Hepatocyte (in vitro differentiated cells): ENCODE results near the gene DCST1.

Experiments used
- EZH2 ChIP-seq: fragments of 200-600 bp; sonication (generic); IDR thresholded peaks from 2 replicates; pipeline ENCODE4 v1.6.1; 2016; ENCODE audit warnings: antibody characterized with exemption, mild to moderate bottlenecking, borderline replicate concordance
- EZH2phosphoT487 ChIP-seq: fragments of 200-600 bp; sonication (generic); IDR thresholded peaks from one replicate; pipeline ENCODE4 v1.6.1; 2018; ENCODE audit warnings: antibody characterized with exemption, mild to moderate bottlenecking, low read depth, moderate library complexity; ENCODE audit not compliant: unreplicated experiment, severe bottlenecking
- TF ChIP-seq, protein P1 (sequence below): fragments of 200-600 bp; sonication (generic); IDR thresholded peaks from 2 replicates; pipeline ENCODE4 v1.5.1; 2016; ENCODE audit warnings: antibody characterized with exemption, mild to moderate bottlenecking; ENCODE audit not compliant: poor library complexity

GRCh38 chr1:155064111-155064831 is 30.6 kb downstream of the DCST1 start:
- TF ChIP-seq, protein P1, sequence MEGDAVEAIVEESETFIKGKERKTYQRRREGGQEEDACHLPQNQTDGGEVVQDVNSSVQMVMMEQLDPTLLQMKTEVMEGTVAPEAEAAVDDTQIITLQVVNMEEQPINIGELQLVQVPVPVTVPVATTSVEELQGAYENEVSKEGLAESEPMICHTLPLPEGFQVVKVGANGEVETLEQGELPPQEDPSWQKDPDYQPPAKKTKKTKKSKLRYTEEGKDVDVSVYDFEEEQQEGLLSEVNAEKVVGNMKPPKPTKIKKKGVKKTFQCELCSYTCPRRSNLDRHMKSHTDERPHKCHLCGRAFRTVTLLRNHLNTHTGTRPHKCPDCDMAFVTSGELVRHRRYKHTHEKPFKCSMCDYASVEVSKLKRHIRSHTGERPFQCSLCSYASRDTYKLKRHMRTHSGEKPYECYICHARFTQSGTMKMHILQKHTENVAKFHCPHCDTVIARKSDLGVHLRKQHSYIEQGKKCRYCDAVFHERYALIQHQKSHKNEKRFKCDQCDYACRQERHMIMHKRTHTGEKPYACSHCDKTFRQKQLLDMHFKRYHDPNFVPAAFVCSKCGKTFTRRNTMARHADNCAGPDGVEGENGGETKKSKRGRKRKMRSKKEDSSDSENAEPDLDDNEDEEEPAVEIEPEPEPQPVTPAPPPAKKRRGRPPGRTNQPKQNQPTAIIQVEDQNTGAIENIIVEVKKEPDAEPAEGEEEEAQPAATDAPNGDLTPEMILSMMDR, result no peak
- TF ChIP-seq EZH2, result no peak
- no peak for TF ChIP-seq EZH2phosphoT487
